EL (cell line): ENCODE measurements around the gene DOCK10.
"Not testable (repeated sequence)": the region's sequence is repeated elsewhere in the genome, so short reads cannot be mapped to it uniquely, and the experiment has no call there.

Experiments used
- DNase-seq: peaks from one replicate; pipeline ENCODE4 v3.0.0-alpha.2; 2016

DOCK10 gene

DNA sequence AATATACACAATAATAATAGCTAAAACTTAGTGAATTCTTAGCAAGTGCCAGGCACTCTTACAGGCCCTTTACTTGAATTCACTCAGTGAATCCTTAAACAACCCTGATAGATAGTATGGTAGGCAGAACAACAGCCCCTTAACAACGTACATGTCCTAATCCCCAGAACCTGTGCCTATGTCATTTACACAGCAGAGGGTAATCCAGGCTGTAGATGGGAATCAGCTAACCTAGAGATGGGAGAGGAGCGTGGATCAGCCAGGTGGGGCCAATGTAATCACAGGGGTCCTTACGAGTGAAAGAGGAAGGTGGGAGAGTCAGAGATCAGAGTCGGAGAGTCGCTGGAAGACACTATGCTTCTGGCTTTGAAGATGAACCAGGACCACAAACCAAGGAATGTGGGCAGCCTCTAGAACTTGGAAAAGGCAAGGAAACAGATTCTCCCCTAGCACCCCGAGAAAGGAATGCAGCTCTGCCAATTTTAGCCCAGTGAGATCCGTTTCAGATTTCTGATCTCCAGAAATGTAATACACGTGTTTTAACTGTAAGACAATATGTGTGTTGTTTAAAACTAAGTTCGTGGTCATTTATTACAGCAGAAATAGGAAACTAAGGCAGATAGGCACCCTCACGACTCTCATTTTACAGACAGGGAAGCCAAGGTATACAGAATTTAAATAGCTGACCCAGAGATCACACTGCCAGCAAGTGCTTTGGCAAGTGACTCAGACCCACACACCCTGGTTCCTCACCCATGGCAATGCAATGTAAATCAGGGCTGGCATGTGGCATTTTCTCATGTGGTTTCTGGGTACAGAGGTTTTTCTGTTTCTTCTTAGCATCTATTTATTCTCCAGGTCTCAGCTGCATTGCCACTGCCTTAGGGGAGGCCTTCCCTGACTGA, 68.9 kb downstream of the DOCK10 start:
- peak; percentile 39 for DNase-seq

DNA sequence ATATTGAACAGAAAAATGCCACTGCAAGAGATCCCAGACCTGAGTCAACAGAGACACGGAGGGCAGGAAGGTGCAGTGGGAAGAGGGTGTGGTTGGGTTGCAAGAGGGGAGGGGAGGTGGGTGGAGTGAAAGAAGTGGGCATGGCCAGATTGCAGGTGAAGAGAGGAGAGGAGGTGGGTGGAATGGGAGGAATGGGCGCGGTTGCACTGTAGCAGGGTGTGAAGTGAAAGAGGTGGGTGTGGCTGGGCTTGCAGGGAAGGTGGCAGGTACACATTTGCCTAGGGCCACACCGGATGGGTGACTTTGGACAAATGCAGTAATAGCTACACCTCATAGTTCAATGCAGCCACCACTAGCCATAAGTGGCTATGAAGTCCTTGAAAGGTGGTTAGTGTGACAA, 71.1 kb downstream of the DOCK10 start:
- DNase-seq, result no peak

- DNase-seq, result no peak
Observed at GRCh38 chr2:224970311-224970710, 72.0 kb downstream of the DOCK10 start.

GRCh38 chr2:224969633-224970260, 72.5 kb downstream of the DOCK10 start:
- no peak for DNase-seq

- DNase-seq, result no peak
Observed at GRCh38 chr2:224969095-224969494, 73.2 kb downstream of the DOCK10 start.

DNA sequence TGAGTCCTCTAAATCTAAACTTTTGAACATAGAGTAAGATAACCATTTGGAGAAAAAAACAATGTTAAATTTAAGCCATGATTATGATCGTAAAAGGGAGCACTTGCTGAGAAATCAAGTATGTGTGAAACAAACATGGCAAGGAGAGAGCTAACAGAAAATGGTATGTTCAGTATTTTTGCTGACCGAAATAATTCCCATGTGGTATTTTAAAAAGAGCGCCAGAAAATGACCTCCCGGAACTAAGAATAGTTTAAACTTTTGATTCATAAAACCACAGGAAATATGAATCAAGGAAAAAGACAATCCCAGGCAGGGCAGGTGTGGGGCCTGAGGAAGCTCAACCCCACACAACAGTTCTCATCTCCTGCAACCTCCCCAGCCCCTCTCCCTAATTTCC, 74.2 kb downstream of the DOCK10 start:
- DNase-seq, result peak; percentile 35

GRCh38 chr2:224966613-224967012, 75.7 kb downstream of the DOCK10 start:
- no peak for DNase-seq

GRCh38 chr2:224959556-224959955, 82.7 kb downstream of the DOCK10 start:
- no peak for DNase-seq

DNA sequence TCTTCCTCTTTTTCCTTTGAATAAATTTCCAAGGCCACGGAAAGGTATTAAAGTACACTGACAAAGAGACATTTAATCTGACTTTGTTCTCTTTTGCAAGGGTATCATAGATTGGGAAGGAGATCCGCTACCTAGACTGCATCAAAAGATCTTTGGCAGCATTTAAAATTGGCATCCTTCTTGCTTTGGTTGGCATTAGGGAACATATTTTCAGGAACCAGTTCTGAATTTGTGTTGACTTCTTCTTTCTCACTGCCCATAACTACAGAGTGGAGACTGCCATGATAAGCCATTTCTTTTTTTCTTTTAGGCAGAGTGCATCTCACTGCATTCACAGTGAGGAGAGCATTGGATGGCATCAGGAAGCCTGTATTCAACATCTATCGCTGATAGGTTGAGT, 83.4 kb downstream of the DOCK10 start:
- DNase-seq, result no peak

GRCh38 chr2:224958462-224958857, 83.8 kb downstream of the DOCK10 start:
- DNase-seq, result no peak

- DNase-seq, result no peak
Observed at GRCh38 chr2:224957540-224958461, 84.5 kb downstream of the DOCK10 start.

GRCh38 chr2:224956706-224957105, 85.6 kb downstream of the DOCK10 start:
- DNase-seq, result no peak

DNA sequence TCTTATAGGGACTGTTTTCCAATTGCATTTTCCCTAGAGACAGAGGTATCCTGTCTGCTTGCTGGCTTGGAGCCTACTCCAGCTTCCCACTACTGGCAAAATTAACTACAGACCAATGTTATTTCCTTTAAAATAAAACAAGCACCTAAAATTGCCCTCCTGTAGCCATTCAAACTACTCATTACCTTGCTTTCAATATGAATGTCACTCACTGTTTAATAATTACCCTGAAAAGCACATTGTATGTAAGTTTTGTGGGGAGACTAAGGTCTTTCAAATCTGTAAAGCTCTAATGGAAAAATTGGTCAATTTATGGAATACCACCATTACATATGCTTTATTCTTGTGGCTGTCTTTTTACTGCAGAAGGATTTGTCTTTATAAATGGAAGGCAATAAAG, 87.3 kb downstream of the DOCK10 start:
- no peak for DNase-seq

GRCh38 chr2:224952936-224953657, 89.2 kb downstream of the DOCK10 start:
- no peak for DNase-seq

DNA sequence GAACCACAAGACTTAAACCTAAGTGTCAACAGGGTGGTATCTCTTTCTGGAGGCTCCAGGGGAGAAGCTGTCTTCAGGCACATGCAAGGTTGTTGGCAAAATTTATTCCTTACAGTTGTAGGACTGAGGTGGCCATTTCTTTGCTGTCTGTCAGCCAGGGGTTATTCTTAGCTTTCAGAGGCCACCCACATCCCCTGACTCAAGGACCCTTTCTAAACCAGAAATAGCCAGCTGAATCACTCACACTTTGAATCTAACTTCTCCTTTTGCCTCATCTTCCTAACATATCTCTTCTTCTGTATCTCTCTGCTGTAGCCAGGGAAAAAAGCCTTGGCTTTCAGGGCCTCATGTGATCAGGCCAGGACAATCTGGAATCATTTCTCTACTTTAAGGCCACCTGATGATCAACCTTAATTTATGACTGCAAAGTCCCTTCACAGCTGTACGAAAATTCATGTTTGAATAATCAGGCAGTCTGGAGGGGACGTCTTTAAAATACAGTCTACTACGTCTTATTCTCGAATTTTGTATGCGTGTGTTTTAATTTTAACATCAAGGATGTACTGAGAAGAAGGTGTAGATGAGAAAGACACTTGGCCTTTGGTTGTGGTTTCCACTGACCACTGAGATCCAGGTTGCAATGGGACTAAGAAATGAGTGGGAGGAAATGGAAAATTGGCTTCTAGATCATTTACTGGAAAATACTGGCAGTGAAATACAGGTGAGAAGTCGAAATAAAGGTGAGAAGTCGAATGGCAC, 90.4 kb downstream of the DOCK10 start:
- no peak for DNase-seq

GRCh38 chr2:224948859-224949258, 93.4 kb downstream of the DOCK10 start:
- DNase-seq, result peak; percentile 75

DNA sequence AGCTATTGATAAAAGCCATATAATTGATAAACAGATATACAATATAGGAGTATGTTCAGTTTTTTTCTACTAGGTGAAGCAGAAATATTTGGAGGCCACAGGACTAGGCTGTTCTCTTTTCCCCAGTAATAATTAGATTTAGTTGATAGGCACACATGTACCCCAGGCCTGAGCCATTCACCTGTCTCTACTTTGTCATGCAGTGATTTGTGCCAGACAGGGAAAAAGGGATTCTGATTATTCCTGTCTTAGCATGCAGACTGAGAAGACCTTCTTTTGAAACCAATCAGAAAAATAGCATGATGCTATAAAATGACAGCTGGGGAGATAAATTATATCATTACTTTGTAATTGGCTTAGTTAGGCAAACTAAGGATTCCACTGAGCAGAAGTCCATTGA, 94.3 kb downstream of the DOCK10 start:
- no peak for DNase-seq

DNA sequence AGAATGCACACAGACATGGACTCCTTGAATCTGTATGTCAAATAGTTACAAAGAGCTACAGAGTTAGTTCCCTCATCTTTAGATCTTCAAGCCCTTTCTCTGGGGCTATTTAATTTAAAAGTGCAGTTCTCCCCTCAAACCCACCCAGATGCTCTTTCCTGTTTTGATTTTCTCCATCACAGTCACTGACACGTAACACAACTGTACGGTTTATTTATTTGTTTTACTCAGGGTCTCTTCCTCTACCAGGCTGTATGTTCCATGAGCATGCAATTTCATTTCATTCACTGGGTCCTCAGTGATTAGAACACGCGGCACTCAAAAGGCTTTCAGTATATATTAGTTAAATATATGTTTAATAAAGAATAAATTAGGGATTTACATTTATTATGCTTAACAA, 94.7 kb downstream of the DOCK10 start:
- DNase-seq, result no peak

GRCh38 chr2:224946895-224947294, 95.4 kb downstream of the DOCK10 start:
- peak; percentile 81 for DNase-seq

- DNase-seq, result no peak
Observed at GRCh38 chr2:224944707-224945547, 97.3 kb downstream of the DOCK10 start.

GRCh38 chr2:224943601-224944041, 98.6 kb downstream of the DOCK10 start:
- not testable (repeated sequence) for DNase-seq
